Measurements from ENCODE around the gene GOSR1.

GOSR1 gene

GRCh38 chr17:30576326-30576861 is 99.2 kb downstream of the GOSR1 start:
- DNase-seq: no peak

Measured in NCI-H187 (cell line).